GM18517 (cell line): Measurements from ENCODE around the gene RBM39.
"Not testable (repeated sequence)": the region's sequence is repeated elsewhere in the genome, so short reads cannot be mapped to it uniquely, and the experiment has no call there.

Experiments used
- ATAC-seq: cut with Tn5 transposase; IDR thresholded peaks from one replicate; pipeline ENCODE4 v1.9.1; 2021; ENCODE audit warnings: mild to moderate bottlenecking, moderate library complexity; ENCODE audit not compliant: unreplicated experiment

RBM39 gene

GRCh38 chr20:35710039-35710438 lies 32.0 kb downstream of the RBM39 start:
- no peak for ATAC-seq

GRCh38 chr20:35709259-35709658 lies 32.8 kb downstream of the RBM39 start:
- ATAC-seq, result no peak

DNA sequence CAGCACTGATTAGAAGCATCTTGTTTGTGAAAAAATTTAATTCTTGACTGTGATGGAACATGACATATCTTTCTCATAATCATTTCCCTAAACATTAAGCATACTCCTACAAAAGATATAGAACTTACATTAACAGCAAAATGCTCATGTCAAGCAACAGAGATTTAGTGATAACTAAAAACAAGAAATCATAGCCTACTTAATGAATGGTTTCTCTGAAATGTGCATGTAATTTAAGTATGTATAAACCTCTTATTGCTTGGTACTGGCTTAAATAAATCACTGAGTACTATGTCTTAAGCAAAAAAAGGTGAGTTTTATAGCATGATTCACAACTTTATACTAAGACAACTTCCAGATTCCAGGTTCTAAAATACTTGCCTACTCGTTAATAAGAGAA lies 33.6 kb downstream of the RBM39 start:
- no peak for ATAC-seq

DNA sequence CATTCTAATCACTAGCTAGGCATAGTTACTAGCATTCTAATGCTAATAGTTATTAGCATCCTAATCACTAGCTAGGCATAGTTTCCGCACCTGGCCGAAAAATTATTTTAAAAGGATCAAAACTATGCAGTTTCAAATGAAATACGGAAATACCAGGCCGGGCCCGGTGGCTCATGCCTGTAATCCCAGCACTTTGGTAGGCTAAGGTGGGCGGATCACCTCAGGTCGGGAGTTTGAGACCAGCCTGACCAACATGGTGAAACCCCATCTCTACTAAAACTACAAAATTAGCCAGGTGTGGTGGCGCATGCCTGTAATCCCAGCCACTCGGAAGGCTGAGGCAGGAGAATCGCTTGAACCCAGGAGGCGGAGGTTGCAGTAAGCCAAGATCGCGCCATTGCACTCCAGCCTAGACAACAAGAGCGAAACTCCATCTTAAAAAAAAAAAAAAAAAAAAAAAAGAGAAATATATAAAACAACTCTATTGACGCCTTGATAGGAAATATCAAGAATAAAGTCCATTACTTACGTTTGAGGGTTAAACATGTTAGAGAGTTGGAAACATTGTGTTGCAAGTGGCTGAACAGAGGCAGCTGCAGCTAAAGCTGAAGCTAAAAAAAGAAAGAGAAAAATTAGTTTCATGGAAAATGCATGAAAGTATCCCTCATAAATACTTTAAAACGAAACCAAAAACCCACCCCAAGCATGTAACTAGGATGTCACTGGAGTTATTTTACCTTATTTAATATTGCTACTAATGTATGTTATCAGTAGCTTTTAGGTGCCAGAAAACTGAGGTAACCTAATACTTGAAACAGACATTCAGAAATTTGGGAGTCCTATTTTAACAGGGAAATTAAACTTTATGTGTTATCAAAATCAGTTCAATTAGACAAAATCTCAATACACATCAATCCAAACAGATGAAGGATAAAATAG lies 35.2 kb downstream of the RBM39 start:
- ATAC-seq, result not testable (repeated sequence)

DNA sequence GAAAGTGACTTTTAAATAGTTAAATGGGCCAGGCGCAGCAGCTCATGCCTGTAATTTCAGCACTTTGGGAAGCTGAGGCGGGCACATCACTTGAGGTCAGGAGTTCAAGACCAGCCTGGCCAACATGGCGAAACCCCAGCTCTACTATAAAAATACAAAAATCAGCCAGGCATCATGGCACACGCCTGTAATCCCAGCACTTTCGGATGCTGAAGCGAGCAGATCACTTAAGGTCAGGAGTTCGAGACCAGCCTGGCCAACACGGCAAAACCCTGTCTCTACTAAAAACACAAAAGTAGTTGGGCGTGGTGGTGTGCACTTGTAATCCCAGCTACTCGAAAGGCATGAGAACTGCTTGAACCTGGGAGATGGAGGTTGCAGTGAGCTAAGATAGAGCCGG lies 36.2 kb downstream of the RBM39 start:
- not testable (repeated sequence) for ATAC-seq

- ATAC-seq, result no peak
Measured at GRCh38 chr20:35704514-35705261, 37.4 kb downstream of the RBM39 start.

- no peak for ATAC-seq
Measured at GRCh38 chr20:35702824-35703695, 39.0 kb downstream of the RBM39 start.

- no peak for ATAC-seq
Measured at GRCh38 chr20:35702051-35702823, 39.8 kb downstream of the RBM39 start.

- ATAC-seq, result no peak
Measured at GRCh38 chr20:35700625-35701148, 41.4 kb downstream of the RBM39 start.

- ATAC-seq, result no peak
Measured at GRCh38 chr20:35699957-35700624, 42.0 kb downstream of the RBM39 start.

DNA sequence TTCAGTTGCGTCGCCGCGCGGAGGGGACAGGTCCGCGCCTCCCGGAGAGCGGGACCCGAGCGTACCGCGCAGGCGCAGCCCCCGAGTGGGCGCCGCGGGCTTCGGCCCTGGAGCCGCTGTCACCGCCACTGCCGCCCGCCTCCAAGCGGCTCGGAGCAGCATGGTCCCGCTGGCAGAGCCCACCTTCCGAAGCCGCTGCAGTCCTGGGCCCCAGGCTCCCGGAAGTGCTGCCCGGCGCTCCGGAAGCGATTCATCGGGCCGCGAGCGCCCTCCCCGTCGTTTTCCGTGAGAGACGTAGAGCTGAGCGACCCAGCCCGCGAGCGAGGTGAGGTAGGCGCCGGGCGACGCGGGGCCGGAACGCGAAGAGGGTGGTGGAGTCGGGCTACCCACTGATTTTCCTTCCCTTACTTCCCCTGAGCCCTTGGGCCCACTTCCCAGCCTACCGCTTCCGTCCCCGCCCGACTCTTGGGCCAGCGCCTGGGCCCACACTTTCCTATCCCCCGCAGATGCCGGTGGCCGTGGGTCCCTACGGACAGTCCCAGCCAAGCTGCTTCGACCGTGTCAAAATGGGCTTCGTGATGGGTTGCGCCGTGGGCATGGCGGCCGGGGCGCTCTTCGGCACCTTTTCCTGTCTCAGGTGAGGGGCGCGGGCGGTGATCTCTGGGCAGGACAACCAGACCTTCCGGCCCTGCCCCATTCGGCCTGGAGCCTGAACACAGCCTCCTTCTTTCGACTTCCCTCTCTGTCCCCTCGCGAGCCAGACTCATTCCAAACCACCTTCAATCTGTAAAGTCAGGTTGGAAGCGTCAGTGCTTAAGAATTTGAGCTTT lies 42.7 kb downstream of the RBM39 start, which contains the start of the genes NFS1 and ROMO1:
Gene NFS1, minus strand, starts transcription at position 226 of the 830 bp plus-strand sequence. Its CDS starts 64 bp downstream, at position 162.
Gene ROMO1, plus strand, starts transcription at position 279 of the 830 bp plus-strand sequence. Its CDS starts 228 bp downstream, at position 507.
- no peak for ATAC-seq

GRCh38 chr20:35698298-35699126 lies 43.5 kb downstream of the RBM39 start:
- ATAC-seq, result no peak

DNA sequence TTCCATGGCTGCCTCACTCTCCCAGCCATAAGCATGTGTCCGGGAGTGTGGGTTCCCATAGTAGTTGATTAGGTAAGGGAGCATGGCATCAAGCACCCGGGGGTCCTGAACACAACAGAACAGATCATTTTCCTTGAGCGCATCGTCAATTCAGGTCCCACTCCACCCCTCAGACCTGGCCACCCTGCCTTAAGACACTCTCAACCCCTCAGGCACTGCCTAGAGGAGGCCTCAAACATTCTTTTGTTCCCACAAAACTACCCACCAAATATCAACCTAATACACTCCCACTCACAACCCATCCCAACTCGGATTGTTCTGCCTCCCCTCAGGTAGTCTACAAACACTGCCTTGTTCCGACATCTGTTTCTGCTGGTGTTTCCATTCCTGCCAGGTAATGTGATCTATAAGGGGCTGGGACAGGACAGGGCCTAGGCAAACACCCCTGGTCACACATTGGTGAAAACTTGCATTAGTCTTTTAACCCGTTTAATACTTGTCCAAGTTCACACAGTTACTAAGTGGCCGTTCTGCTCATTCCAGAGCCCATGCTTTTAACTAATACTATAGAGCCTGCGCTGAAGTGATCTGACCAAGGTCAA lies 44.3 kb downstream of the RBM39 start:
- ATAC-seq, result no peak

DNA sequence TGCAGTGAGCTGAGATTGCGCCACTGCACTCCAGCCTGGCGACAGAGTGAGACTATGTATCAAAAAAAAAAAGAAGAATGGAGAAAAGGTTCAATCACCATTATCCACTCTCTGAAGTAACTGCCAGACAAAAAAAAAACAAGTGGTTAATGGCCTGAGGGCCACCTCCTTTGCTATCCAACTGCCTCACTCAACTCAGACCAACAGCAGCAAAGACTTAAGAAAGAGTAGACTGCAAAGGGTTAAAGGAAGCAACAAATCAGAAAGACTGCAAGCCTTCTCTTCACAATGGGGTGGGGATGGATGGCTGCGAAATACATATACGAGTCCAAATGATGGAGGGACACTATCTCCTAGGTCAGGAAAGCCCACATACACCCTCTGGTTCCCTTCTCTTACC lies 46.1 kb downstream of the RBM39 start:
- no peak for ATAC-seq

GRCh38 chr20:35695245-35695749 lies 46.8 kb downstream of the RBM39 start:
- no peak for ATAC-seq

GRCh38 chr20:35690265-35690664 lies 51.8 kb downstream of the RBM39 start:
- ATAC-seq, result no peak

- ATAC-seq, result not testable (repeated sequence)
Measured at GRCh38 chr20:35686872-35687271, 55.2 kb downstream of the RBM39 start.
